CD4-positive, CD25-positive, alpha-beta regulatory T cell (primary cell): Measurements from ENCODE around the gene BTG2. TPM values are rescaled to one million over a fixed set of nuclear protein-coding genes. Genes with fewer than 3 reads are reported as not detected.
A peak's percentile ranks its signal among the peaks of the same experiment; 100 is the strongest.
"Not testable (repeated sequence)": the region's sequence is repeated elsewhere in the genome, so short reads cannot be mapped to it uniquely, and the experiment has no call there.

ENCODE experiments used
- ATAC-seq, 2 donors: fragments of 150-1000 bp; cut with Tn5 transposase; one replicate each; pipeline ENCODE4 v1.10.0; 2021; ENCODE audit warnings: low read depth in 2 of 2, moderate number of reproducible peaks in 2 of 2, moderate library complexity in 1 of 2
- DNase-seq, 3 donors: peaks; one replicate each; pipeline versions ENCODE4 v3.0.0 to v3.0.0-alpha.2; 2012 to 2022; ENCODE audit warnings: mixed read lengths in 1 of 3
- H3K27ac ChIP-seq: one replicate; pipeline ENCODE4 v1.7.0; 2013; ENCODE audit warnings: mild to moderate bottlenecking, low read length; ENCODE audit not compliant: insufficient read depth, poor library complexity, severe bottlenecking
- H3K27me3 ChIP-seq: one replicate; pipeline ENCODE4 v1.7.0; 2013; ENCODE audit warnings: low read length; ENCODE audit not compliant: control insufficient read depth, insufficient read depth
- H3K36me3 ChIP-seq: one replicate; pipeline ENCODE4 v1.7.0; 2013; ENCODE audit warnings: mild to moderate bottlenecking, low read length, moderate library complexity; ENCODE audit not compliant: control insufficient read depth, insufficient read depth
- H3K4me1 ChIP-seq: 2 replicates; pipeline ENCODE4 v1.7.0; 2013; ENCODE audit warnings: mild to moderate bottlenecking, low read length; ENCODE audit not compliant: insufficient read depth, control insufficient read depth, poor library complexity, severe bottlenecking
- H3K4me3 ChIP-seq: one replicate; pipeline ENCODE4 v1.7.0; 2013; ENCODE audit warnings: low read depth, mild to moderate bottlenecking, low read length, moderate library complexity
- H3K9me3 ChIP-seq, 2 experiments: 1 replicate in 1 of 2; 2 replicates in 1 of 2; pipeline ENCODE4 v1.7.0; 2013; ENCODE audit warnings: low read length in 2 of 2, mild to moderate bottlenecking in 1 of 2, moderate library complexity in 1 of 2; ENCODE audit not compliant: control insufficient read depth in 2 of 2
- H3K27ac Mint-ChIP-seq, 3 donors: one replicate each; pipeline ENCODE4 v1.8.0; 2020 to 2022; ENCODE audit warnings: mild to moderate bottlenecking in 3 of 3, mixed read lengths in 3 of 3, moderate library complexity in 2 of 3
- H3K27me3 Mint-ChIP-seq: one replicate; pipeline ENCODE4 v1.8.0; 2022; ENCODE audit warnings: mild to moderate bottlenecking, mixed read lengths
- H3K36me3 Mint-ChIP-seq: one replicate; pipeline ENCODE4 v1.8.0; 2020; ENCODE audit warnings: mixed read lengths
- H3K4me1 Mint-ChIP-seq, 4 donors: one replicate each; pipeline ENCODE4 v1.8.0; 2020 to 2022; ENCODE audit warnings: mixed read lengths in 4 of 4, mild to moderate bottlenecking in 1 of 4
- H3K4me3 Mint-ChIP-seq, 4 donors: one replicate each; pipeline ENCODE4 v1.8.0; 2020 to 2022; ENCODE audit warnings: mild to moderate bottlenecking in 4 of 4, mixed read lengths in 4 of 4, moderate library complexity in 3 of 4
- H3K9me3 Mint-ChIP-seq, 7 donors: one replicate each; pipeline ENCODE4 v1.8.0; 2020 to 2022; ENCODE audit warnings: mixed read lengths in 7 of 7, mild to moderate bottlenecking in 3 of 7, moderate library complexity in 2 of 7
- polyA plus RNA-seq, 4 donors: library from polyadenylated mRNA; unstranded; fragments of 300-500 nt; fragmentation: Illumina TruSeq; gene quantifications; one replicate each; pipeline ENCODE4 v1.2.3, GENCODE V29; 2021
- total RNA-seq: library from RNA; stranded (reverse); gene quantifications from one replicate; pipeline ENCODE4 v1.2.3, GENCODE V29; 2022

The BTG2 gene, protein sequence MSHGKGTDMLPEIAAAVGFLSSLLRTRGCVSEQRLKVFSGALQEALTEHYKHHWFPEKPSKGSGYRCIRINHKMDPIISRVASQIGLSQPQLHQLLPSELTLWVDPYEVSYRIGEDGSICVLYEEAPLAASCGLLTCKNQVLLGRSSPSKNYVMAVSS
- total RNA-seq (1,002 TPM), polyA plus RNA-seq (100 to 1,000 TPM; 153 to 176 (median 165) TPM)

DNA sequence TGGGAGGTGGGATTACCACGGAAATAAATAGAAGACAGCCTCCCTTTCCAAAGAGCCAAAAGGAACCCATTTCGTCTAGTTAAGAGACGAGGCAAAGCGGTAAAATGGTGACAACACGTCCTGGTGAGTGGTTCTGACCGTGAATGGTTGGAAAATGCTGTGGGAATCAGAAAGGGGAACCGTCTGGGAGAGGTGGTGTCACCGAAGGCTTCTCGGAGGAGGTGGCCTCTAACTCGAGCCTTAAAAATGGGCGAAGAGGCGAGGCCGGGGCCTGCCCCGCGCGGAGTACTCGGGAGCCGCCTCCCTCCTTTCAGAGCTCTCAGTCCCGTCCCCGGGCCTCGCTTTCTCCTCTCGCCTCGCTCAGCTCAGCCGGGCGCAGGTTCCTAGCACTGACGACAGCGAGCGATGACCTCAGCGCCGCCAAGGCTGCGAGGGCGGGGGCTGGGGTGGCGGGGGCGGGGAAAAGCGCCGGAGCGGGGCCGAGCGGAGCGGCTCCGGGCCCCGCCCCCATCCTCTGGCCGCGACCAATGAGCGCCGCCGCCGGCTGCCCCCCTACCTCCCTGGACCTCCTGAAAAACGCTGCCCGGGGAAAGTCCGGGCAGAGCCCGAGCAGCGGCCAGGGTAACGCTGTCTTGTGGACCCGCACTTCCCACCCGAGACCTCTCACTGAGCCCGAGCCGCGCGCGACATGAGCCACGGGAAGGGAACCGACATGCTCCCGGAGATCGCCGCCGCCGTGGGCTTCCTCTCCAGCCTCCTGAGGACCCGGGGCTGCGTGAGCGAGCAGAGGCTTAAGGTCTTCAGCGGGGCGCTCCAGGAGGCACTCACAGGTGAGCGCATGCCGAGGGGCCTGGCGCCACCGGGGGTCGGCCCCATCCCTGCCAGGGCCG is at the start of gene BTG2:
TSS of gene BTG2 (plus strand) at position 601 of the 890 bp plus-strand sequence. CDS start at position 689, 88 bp downstream.
- Mint-ChIP-seq H3K4me1 (peaks cover 23 to 66% (median 54%) of the 10 kb centered on the region in 4 donors), H3K4me3 (peak within 1 kb of the TSS; percentile 96 to 100 (median 98)), H3K36me3 (peaks cover 36% of the 10 kb centered on the region), H3K9me3 (no peaks in the 10 kb centered on the region), H3K27ac (peak within 1 kb of the TSS; percentile 98 to 99 (median 99)), H3K27me3 (peaks cover 10% of the 10 kb centered on the region)
- H3K4me3 ChIP-seq, result peak within 1 kb of the TSS; percentile 100
- ATAC-seq (peak; percentile 82 to 86), DNase-seq (peak; percentile 90 to 93 (median 91))
- H3K9me3 ChIP-seq, result no peaks in the 10 kb centered on the region
- H3K27ac ChIP-seq, result peak within 1 kb of the TSS; percentile 97
- peaks cover 39% of the 10 kb centered on the region for H3K36me3 ChIP-seq
- H3K27me3 ChIP-seq, result no peaks in the 10 kb centered on the region
- peaks cover 48% of the 10 kb centered on the region for H3K4me1 ChIP-seq

GRCh38 chr1:203256636-203257035 is 48.7 kb upstream of the BTG2 start:
- H3K36me3 Mint-ChIP-seq, H3K4me3 Mint-ChIP-seq, H3K9me3 ChIP-seq, H3K36me3 ChIP-seq, H3K27ac Mint-ChIP-seq, H3K4me1 Mint-ChIP-seq, DNase-seq, H3K27ac ChIP-seq, ATAC-seq, H3K4me1 ChIP-seq, H3K4me3 ChIP-seq: not testable (repeated sequence)
- peaks cover 14% of the 10 kb centered on the region for H3K27me3 ChIP-seq
- Mint-ChIP-seq H3K27me3 (peaks cover 57% of the 10 kb centered on the region), H3K9me3 (peaks cover 0 to 13% (median 3%) of the 10 kb centered on the region in 7 donors)

DNA sequence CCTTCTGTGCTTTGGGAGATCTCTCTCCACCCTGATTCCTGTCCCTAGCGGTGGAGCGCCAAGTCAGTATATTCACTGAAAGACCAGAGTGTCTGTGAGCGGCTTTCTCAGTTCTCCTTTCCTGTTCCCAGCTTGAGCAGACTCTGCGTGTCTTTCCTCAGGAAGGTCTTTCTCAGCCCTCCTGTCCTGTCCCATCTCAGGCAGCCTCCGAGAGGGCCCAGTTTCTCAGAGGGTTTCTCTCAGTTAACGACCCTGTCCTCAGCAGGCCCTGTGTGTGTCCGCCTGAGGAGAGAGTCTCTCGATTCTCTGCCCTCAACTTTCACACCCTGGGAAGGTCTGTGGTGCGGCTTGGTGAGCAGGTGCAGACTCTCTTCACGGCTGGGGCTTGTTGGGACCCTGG is 41.8 kb upstream of the BTG2 start:
- no peaks in the 10 kb centered on the region for H3K36me3 Mint-ChIP-seq
- DNase-seq (no peak), ATAC-seq (no peak)
- peaks cover 10% of the 10 kb centered on the region for H3K4me1 ChIP-seq
- H3K27ac ChIP-seq, result no peak overlapping the region
- H3K4me3 ChIP-seq, result no peak overlapping the region
- no peaks in the 10 kb centered on the region for H3K9me3 ChIP-seq
- no peak overlapping the region for H3K27ac Mint-ChIP-seq
- peaks cover 46% of the 10 kb centered on the region for H3K27me3 Mint-ChIP-seq
- H3K36me3 ChIP-seq, result no peaks in the 10 kb centered on the region
- peaks cover 5 to 11% (median 8%) of the 10 kb centered on the region in 4 donors for H3K4me1 Mint-ChIP-seq
- H3K4me3 Mint-ChIP-seq, result no peak overlapping the region
- H3K27me3 ChIP-seq, result peaks cover 2% of the 10 kb centered on the region
- peaks cover 0 to 3% (median 0%) of the 10 kb centered on the region in 7 donors for H3K9me3 Mint-ChIP-seq

DNA sequence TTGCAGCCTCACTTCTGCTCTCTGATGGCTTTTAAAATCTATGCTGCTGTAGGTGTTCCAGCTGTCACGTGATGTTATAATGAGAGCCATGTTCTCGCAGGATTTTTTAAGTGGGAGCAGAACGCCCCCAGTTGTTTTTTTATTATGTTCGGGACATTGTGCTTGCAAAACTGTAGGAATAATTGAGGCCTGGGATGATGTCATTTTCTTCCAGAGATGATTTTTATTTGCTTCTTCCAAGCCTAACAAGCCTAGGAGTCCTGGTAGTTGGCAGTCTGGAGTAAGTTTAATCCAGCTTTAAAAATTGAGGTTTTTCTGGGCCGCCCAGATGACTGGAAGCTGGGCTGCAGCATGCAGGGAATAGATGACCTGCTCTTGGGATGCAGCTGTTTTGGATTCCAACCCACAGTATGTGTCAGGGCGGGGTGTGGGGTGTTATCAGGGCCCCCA is 41.2 kb upstream of the BTG2 start:
- Histone ChIP-seq H3K36me3 (no peaks in the 10 kb centered on the region), H3K27me3 (peaks cover 2% of the 10 kb centered on the region), H3K27ac (no peak overlapping the region), H3K4me1 (peaks cover 15% of the 10 kb centered on the region), H3K9me3 (no peaks in the 10 kb centered on the region), H3K4me3 (no peak overlapping the region)
- H3K27ac Mint-ChIP-seq, result no peak overlapping the region
- peaks cover 0 to 3% (median 0%) of the 10 kb centered on the region in 7 donors for H3K9me3 Mint-ChIP-seq
- peaks cover 5 to 11% (median 8%) of the 10 kb centered on the region in 4 donors for H3K4me1 Mint-ChIP-seq
- ATAC-seq (no peak), DNase-seq (no peak)
- no peak overlapping the region for H3K4me3 Mint-ChIP-seq
- H3K36me3 Mint-ChIP-seq, result no peaks in the 10 kb centered on the region
- H3K27me3 Mint-ChIP-seq, result peaks cover 44% of the 10 kb centered on the region

DNA sequence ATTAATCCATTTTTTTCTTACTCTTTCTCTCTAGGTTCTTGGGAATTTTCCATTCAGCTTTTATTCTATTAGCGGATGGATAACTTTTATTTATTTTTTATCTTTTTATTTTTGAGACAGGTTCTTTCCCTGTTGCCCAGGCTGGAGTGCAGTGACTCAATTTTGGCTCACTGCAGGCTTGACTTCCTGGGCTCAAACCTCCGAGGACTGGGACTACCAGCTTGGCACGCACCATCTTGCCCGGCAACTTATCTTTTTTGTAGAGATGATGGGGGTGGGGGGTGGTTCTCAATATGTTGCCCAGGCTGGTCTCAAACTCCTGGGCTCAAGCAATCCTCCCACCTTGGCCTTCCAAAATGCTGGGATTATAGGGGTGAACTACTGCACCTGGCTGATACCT is 39.8 kb upstream of the BTG2 start:
- Mint-ChIP-seq H3K27ac (no peak overlapping the region), H3K27me3 (peaks cover 29% of the 10 kb centered on the region), H3K4me3 (no peak overlapping the region), H3K36me3 (no peaks in the 10 kb centered on the region), H3K9me3 (peaks cover 0 to 1% (median 0%) of the 10 kb centered on the region in 7 donors), H3K4me1 (peaks cover 5 to 13% (median 9%) of the 10 kb centered on the region in 4 donors)
- Histone ChIP-seq H3K4me1 (peaks cover 17% of the 10 kb centered on the region), H3K27ac (no peak overlapping the region), H3K36me3 (no peaks in the 10 kb centered on the region), H3K4me3 (no peak overlapping the region), H3K9me3 (no peaks in the 10 kb centered on the region), H3K27me3 (peaks cover 2% of the 10 kb centered on the region)
- ATAC-seq, result no peak
- DNase-seq, result no peak

DNA sequence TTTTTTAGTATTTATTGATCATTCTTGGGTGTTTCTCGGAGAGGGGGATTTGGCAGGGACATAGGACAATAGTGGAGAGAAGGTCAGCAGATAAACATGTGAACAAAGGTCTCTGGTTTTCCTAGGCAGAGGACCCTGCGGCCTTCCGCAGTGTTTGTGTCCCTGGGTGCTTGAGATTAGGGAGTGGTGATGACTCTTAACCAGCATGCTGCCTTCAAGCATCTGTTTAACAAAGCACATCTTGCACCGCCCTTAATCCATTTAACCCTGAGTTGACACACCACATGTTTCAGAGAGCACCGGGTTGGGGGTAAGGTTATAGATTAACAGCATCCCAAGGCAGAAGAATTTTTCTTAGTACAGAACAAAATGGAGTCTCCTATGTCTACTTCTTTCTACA is 39.2 kb upstream of the BTG2 start:
- not testable (repeated sequence) for DNase-seq, H3K36me3 ChIP-seq, H3K27ac Mint-ChIP-seq, H3K36me3 Mint-ChIP-seq, H3K9me3 Mint-ChIP-seq, H3K4me3 ChIP-seq, H3K4me3 Mint-ChIP-seq, H3K9me3 ChIP-seq, ATAC-seq, H3K27me3 ChIP-seq, H3K27ac ChIP-seq
- peaks cover 23% of the 10 kb centered on the region for H3K4me1 ChIP-seq
- Mint-ChIP-seq H3K27me3 (peaks cover 24% of the 10 kb centered on the region), H3K4me1 (peaks cover 5 to 18% (median 14%) of the 10 kb centered on the region in 4 donors)

DNA sequence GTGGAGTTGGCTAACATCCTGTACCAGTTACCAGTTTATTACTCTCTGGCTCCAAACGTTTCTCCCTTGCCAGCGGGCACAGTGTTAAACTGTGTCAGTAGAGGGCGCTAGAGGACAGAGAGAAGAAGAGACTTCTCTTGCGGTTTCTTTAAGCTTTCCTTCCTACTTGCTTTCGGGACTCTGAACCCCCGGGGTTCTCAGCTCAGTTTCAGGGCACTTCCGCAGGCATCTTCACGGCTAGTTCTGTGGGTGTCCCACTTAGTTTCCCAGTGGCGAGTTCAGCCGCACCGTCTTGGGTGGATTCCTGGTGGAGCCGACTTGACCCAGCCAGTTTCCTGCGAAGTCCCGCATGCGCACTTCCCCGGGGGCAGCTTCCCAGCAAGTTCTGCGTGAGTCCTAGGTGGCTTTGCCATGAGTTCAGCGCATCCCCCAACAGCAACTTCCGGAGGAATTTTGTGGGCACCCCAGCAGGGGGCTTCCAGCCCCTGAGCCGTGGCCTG is 37.9 kb upstream of the BTG2 start:
- Mint-ChIP-seq H3K27ac (peak overlapping the region; percentile 70 to 95 (median 93)), H3K4me3 (peak overlapping the region; percentile 59 to 96 (median 90)), H3K27me3 (peaks cover 24% of the 10 kb centered on the region), H3K36me3 (no peaks in the 10 kb centered on the region), H3K4me1 (peaks cover 5 to 26% (median 17%) of the 10 kb centered on the region in 4 donors), H3K9me3 (no peaks in the 10 kb centered on the region)
- peaks cover 2% of the 10 kb centered on the region for H3K27me3 ChIP-seq
- peak overlapping the region; percentile 85 for H3K4me3 ChIP-seq
- ATAC-seq (peak; percentile 58 to 60), DNase-seq (peak; percentile 77 to 90 (median 86))
- no peaks in the 10 kb centered on the region for H3K36me3 ChIP-seq
- peaks cover 27% of the 10 kb centered on the region for H3K4me1 ChIP-seq
- H3K9me3 ChIP-seq, result no peaks in the 10 kb centered on the region
- peak overlapping the region; percentile 68 for H3K27ac ChIP-seq
